ENCODE measurements around the gene CGN.

DNA sequence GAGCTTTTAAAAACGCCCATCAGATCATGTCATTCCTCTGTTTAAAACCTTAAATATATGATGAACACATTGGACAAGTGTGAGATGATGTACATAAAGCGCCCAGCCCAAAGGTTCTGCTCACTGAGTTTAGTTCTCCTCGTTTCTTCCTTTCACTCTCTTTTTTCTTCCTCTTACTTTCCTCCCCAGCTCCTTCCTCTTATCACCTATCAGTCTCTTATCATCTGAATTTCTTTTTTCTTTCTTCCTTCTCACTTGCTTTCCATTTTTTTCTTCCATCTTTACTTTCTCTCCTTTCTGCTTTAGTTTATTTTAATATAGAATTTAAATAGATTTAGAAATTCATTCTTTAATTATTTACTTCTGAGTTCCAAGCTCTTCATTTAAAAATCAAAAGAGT is 34.1 kb upstream of the CGN start:
- no peak for TF ChIP-seq POLR2A (IDR thresholded peaks at IDR 0.05; ENCODE audit: extremely low read depth, insufficient read length)
- TF ChIP-seq, protein P1, sequence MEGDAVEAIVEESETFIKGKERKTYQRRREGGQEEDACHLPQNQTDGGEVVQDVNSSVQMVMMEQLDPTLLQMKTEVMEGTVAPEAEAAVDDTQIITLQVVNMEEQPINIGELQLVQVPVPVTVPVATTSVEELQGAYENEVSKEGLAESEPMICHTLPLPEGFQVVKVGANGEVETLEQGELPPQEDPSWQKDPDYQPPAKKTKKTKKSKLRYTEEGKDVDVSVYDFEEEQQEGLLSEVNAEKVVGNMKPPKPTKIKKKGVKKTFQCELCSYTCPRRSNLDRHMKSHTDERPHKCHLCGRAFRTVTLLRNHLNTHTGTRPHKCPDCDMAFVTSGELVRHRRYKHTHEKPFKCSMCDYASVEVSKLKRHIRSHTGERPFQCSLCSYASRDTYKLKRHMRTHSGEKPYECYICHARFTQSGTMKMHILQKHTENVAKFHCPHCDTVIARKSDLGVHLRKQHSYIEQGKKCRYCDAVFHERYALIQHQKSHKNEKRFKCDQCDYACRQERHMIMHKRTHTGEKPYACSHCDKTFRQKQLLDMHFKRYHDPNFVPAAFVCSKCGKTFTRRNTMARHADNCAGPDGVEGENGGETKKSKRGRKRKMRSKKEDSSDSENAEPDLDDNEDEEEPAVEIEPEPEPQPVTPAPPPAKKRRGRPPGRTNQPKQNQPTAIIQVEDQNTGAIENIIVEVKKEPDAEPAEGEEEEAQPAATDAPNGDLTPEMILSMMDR (IDR thresholded peaks at IDR 0.05; ENCODE audit: low read depth, low read length) = no peak
- TF ChIP-seq, protein P2, sequence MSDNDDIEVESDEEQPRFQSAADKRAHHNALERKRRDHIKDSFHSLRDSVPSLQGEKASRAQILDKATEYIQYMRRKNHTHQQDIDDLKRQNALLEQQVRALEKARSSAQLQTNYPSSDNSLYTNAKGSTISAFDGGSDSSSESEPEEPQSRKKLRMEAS (IDR thresholded peaks at IDR 0.05; ENCODE audit: low read depth, low read length) = no peak
- TF ChIP-seq MYC (IDR thresholded peaks at IDR 0.05; ENCODE audit: low read depth, low read length) = no peak
